Testis (tissue), 2 donors: Measurements from ENCODE around the gene ADCY6.

Source experiments
- CTCF ChIP-seq, 3 experiments: fragments of 450-650 bp in 2 of 3; fragments of 200-600 bp in 1 of 3; sonication (generic) in 1 of 3; IDR thresholded peaks; one replicate each; pipeline ENCODE4 v1.5.1; 2016 to 2019; ENCODE audit warnings: antibody characterized with exemption in 3 of 3, mild to moderate bottlenecking in 2 of 3, moderate library complexity in 1 of 3
- POLR2A ChIP-seq: fragments of 450-650 bp; IDR thresholded peaks from one replicate; pipeline ENCODE4 v1.6.1; 2017; ENCODE audit warnings: antibody characterized with exemption, mild to moderate bottlenecking, moderate library complexity

- no peak for TF ChIP-seq CTCF (IDR thresholded peaks at IDR 0.05)
- no peak for TF ChIP-seq POLR2A
Measured at GRCh38 chr12:48832321-48833060, 43.6 kb upstream of the ADCY6 start.
